HL-60/S4 treated with phorbol 12-myristate 13-acetate at 8.2 ng/mL for 4 days and 3 days (cell line): ENCODE data around the gene TPD52L1.
"Not testable (repeated sequence)": the region's sequence is repeated elsewhere in the genome, so short reads cannot be mapped to it uniquely, and the experiment has no call there.

Source experiments
- in situ Hi-C: fragments of 300-500 bp; cut with MboI; formaldehyde crosslinking; loops from 2 replicates; pipeline ENCODE4 v1.15.0; 2022; ENCODE audit warnings: low sequenced_read_pairs

The TPD52L1 gene

DNA sequence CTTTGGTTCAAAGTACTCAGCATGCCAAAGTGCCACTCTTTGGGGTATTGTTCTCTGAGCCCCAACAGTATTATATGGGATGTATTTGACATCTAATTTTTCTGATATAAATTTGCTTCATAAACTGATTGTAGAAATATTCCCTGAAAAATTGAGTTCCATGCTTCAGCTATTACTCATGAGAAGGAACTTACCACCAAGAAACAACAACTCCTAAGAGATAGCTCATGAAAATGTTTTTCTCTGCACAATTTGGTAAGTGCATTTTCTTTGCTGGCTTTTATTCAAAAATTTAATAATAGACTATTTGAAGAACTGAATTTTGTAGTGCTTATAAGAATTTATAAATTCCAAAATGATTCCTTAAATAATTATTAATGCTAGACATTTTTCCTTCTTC is 12.8 kb upstream of the TPD52L1 start:
- in situ Hi-C loops: no loop called here

DNA sequence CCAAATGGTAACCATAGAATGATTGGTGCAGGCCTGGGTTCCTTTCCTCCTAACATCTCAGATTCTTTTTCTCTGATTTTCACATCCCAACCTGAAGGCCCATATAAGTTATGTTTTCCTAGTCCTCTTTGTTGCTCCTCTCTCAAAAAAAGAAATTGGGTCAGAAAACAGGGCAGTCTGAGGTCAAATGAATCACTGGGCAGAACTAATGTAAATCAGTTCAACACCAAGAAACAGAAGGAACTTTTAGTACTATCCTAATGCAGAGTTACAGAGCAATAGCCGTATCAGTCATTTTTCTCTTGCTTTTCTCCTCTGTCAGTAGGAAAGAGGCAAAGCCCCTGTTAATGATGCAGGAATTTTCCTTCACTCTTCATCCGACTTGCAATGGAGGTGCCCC is 11.0 kb upstream of the TPD52L1 start:
- in situ Hi-C loops: no loop called here

DNA sequence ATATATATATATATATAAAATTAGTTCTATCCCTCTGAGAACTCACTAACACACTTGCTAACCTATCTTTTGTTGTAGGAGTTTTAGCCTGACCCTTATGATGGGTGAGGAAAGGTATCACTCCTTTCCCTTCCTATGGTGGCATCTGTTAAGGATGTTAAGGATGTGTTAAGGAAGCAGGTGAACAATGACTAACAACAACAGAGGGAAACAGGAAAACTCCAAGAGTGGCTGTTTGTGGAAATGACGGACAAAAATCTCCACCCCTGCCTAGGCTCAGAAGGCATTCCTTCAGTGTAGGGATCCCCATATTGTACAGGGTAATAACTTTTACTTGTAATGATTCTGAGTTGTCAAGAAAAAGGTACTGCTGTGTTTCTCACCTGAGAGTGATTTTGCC is 8.8 kb upstream of the TPD52L1 start:
- in situ Hi-C loops: no loop called here

DNA sequence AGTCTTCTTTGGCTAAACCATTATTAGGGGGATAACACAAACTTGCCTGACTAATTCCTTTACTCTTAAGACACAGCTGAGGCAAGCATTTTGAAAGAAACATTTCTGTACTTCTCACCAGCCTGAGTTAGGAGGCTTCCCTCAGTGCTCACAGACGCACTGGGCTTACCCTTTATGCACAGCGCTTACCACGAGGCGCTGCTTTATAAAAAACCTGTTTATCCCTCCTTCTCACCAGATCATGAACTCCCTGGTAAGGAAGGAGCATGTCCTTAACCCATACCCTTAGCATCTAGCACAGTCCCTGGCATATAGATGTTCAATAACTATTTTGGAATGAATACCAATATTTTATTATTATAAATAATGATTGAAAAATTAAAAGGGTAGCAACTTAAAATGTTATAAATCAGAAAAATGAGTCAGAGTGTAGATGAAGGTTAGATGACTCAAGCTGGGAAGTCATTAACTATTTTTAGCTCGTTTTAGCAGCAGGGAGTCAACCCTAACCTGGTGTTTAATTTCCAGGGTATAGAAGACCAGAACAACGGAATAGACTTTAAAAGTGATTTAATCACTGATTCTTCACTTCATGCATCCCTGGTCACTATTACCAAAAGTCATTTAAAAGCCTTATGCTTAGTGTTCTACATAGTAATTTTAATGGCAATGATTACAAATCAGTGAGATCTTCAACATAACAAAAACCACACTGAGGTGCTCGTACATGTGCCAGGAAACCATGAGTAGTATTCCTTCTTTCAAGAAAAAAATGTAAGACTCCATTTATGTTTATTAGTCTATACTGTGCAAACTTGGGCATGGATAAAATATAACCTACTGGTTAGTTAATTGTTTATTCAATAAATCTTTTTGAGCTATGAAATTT is 4.1 kb upstream of the TPD52L1 start:
- in situ Hi-C loops: no loop called here

DNA sequence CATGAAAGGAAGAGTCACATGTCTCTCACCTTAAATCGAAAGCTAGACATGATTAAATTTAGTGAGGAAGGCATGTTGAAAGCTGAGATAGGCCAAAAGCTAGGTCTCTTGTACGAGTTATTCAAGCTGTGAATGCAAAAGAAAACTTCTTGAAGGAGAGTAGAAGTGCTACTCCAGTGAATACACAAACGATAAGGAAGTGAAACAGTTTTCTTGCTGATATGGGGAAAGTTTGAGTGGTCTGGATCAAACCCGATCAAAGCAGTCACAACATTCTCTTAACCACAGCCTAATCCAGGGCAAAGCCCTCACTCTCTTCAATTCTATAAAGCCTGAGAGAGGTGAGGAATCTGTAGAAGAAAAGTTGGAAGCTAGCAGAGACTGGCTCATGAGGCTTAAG is 1.9 kb upstream of the TPD52L1 start:
- in situ Hi-C loops: no loop called here

DNA sequence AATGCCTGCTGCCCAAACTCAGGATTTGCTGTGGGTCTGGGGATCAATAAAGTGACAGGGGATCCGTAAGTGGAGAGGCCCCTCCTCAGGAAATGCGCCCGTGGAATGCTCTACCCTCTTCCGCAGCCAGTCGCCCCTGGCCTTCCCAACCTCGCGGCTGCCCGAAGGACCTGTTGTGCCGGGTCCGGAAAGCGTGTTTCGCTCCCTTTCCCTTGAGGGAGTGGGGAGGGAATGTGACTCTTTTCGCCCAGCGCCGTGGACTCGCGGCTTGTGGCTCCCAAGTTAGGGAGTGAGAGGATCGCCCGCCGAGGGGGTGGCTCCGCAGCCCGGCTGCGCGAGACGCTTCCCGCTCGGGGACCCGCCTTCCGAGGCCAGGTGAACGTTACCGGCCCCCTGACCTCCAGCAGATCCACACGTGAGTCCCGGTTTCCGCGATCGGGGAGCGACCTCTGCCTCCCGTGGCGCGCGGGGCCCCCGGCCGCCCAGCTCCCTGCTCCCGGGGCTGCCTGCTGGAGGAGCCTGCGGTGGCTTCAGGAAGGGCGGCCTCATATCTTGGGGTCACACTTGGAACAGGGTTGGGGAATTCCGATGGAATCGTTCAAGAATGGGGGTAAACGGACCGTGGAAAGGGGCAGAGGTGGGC is 666 bp downstream of the TPD52L1 start:
- in situ Hi-C loops: no loop called here

DNA sequence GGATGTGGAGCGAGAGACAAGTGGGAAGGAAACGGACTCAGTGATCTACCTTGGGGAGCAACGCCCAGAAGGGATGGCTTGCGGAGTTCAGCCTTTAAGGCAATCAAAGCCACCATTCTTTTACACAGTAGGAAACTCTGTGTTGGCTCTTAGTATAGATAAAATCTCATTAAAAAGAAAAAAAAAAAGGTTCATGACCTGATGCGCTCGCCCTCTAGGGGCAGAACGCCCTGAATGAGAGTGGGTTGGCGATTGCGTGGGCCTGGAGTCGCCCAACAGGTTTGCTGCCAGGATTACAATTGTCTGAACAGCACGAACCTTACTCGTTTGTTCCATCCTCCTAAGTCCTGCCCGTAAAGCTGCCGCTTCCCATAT is 1.2 kb downstream of the TPD52L1 start:
- in situ Hi-C loops: no loop called here

DNA sequence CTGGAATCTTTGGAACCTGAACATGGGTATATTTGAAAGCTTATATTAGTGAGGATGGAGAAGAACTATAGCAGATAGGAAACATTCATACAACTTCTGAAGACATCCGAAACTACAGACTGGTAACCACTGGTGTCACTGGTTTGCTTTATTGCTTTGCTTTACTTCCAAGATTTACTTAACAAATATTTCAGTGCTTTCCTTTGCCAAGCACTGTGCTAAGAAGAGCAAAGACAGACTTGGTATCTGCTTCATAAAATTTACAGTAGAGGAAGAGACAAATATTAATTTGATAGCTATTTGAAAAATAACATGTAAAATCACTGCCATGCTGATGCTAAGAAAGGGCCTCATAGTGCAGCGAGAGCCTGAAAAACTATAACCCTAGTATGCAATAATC is 1.8 kb downstream of the TPD52L1 start:
- in situ Hi-C loops: no loop called here

DNA sequence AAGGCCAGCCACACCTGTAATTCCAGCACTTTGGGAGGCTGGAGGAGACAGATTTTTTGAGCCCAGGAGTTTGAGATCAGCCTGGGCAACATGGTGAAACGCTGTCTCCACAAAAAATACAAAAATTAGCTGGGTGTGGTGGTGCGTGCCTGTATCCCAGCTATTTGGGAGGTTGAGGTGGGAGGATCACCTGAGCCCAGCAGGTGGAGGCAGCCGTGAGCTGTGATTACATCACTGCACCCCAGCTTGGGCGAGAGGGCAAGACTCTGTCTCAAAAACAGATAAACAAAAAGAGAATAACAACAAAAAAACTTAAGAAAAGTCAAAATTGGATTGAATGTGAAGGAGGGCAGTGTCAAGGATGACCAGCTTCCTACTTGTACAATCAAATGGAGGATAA is 2.9 kb downstream of the TPD52L1 start:
- in situ Hi-C loops: no loop called here

DNA sequence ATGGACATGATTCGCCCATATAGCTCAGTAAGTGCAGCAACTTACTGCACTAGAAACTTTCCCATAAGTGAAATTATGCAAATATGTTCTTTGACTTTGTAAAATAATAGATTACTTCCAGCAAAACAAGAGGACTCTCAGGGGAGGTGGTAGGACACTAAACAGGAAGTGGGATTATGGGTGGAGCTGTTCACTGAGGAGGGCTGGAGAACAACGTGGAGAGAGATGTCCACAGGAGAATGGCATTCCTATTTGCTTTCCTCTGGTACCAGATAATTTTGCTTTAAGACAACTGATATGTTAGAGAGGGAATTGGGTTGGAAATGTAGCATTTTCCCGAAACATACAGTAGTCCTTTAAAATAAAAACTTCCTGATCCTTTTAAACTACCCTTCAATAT is 3.7 kb downstream of the TPD52L1 start:
- in situ Hi-C loops: no loop called here

DNA sequence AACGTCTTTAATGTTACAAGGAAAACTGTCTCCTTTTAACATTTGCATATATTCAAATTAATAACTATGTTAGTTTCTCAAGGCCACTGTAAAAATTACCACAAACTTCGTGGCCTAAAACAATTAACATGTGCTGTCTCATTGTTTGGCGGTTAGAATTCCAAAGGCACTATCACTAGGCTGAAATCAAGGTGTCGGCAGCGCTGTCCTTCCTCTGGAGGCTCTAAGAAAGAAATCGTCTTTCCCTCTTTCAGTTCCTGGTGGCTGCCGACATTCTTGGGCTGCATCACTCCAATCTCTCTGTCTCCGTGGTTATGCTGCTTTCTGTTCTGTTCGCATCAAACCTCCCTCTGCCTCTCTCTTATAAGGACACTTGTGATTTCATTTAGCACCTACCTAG is 4.2 kb downstream of the TPD52L1 start:
- in situ Hi-C loops: no loop called here

DNA sequence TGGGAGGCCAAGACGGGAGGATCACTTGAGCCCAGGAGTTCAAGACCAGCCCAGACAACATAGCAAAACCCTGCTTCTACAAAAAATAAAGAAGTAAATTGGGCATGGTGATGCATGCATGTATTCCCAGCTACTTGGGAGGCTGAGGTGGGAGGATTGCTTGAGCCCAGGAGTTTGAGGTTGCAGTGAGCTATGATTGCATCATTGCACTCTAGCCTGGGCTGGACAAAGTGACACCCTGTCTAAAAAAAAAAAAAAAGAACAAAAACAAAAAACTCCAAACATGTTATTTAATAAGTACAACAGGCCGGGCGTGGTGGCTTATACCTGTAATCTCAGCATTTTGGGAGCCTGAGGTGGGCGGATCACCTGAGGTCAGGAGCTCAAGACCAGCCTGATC is 9.8 kb downstream of the TPD52L1 start:
- in situ Hi-C loops: not testable (repeated sequence)

DNA sequence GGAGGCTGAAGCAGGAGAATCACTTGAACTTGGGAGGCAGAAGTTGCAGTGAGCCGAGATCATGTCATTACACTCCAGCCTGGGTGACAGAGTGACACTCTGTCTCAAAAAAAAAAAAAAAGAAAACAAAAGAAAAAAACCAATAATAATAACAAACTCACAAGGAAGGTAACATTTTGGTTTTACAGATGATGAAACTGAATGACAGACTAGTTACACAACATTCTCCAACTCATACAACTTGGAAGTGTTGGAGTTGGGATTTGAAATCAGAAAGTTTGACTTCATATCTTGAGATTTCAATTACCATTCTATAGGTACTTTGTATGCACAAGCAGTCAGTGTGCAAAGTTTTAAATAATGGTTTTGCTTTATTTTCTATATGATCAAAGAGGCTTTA is 10.2 kb downstream of the TPD52L1 start:
- in situ Hi-C loops: no loop called here

DNA sequence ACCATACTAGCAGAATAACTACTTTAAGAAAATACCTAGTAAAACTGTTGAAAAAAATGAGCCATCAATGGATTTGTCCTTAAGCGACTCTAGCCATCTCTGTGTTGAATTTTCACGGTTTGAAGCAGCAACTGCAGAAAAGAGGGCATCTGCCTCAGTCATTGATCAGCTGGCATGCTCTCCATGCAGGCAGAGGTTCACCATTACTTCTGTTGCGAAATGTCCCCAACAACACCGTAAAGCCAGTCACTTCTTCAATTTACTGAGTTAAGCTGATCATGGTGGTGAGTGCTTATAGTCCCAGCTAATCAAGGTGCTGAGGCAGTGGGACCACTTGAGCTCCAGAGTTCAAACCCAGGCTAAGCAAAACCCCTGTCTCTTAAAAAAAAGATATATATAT is 11.1 kb downstream of the TPD52L1 start:
- in situ Hi-C loops: no loop called here

DNA sequence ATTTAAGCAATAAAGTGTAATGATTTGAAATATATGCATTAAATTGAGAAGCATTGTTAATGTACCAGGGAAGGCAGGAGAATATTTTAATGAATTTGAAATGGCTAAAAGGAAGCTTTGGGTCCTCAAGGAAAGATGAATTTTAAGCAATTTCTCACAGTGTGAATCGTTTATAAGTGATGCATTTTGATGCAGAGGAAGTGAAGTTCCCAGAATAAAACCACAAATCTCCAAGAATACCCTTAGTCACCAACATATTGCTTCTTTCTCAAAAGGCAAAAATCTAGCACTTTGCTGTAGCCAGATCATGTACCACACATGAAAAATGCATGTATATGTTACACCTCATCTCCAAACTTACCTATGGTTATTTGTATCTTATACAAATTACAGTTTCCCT is 11.7 kb downstream of the TPD52L1 start:
- in situ Hi-C loops: no loop called here

DNA sequence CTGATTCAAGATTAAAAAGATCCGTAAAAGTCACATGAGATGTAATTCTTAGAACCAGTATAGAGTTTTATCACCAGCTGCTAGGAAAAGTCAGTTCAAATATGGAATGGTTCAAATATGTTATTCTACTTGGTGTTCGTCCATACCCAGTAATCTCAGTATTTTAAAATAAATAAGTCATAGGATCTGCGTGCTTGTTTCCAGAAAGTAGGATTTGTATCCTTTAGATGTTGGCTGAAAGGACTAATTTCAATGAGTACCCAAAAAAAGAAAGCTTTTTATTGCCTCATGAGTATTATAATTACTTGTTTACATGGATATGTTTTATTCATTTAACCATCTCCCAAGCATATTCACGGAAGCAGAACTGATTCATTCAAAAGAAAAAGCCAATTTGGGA is 12.2 kb downstream of the TPD52L1 start:
- in situ Hi-C loops: no loop called here

DNA sequence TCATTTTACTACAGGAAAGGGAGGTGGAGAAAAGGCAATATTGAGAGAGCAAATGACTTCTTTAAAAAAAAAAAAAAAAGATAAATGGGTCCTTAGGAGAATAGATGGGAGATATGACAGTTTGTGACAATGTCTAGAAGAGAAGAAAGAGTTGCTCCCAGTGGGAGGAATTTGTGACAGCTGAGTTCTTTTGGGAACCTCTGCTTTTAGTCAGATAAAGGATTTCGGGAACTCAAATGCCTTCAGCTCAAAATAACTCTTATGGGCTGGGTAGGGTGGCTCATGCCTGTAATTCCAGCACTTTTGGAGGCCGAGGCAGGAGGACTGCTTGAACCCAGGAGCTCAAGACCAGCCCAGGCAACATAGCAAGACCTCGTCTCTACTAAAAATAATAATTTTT is 13.1 kb downstream of the TPD52L1 start:
- in situ Hi-C loops: no loop called here

DNA sequence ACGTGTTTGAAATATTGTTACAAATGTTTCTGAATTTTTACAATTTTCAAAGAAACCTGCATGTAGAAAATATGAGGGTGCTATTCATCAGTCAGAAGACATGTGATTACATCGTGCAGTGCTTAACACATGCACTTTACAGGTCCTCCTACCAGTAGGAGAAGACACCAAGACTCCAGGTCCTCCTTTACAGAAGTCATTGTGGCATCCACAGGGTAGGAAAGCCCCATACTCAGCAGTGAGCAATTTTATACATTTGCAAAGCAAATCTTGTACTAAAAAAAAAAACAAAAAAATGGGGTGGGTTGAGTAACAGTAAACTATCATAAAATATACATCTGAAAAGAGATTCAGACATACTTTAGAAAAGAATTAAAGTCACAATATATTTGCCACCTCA is 14.0 kb downstream of the TPD52L1 start:
- in situ Hi-C loops: no loop called here

DNA sequence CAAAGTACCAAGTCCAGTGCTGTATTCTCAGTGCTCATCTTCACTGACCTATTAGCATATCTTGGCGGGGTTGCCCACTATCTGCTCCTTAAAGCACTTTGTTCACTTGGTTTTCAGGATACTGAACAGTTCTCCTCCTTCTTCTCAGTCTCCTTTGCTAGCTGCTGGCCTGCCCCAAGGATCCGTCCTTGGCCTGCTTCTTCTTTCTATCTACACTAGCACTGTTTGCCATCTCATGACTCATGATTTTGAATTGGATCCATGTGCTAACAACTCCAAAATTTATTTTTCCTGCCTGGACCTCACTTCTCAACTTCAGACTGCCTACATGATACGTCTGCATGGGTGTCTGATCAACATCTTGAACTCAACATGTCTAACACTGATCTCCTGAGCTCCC is 15.5 kb downstream of the TPD52L1 start:
- in situ Hi-C loops: no loop called here

DNA sequence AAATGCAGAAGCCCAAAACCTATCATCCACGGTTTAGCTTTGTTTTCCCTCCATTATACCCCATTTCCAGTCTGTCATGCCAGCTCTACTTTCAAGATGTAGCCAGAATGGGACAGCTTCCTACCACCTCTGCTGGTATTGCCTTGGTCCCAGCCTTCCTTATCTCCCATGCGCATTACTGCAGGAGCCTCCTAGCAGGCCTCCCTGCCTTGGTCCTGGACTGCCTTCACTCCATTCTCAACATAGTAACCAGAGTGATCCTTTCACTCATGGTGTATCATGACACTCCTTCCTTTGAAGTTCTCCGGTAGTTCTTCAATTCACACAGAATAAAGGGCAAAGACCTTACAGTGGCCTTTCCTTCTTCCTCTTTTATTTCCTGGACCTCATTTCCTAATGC is 15.9 kb downstream of the TPD52L1 start:
- in situ Hi-C loops: no loop called here

DNA sequence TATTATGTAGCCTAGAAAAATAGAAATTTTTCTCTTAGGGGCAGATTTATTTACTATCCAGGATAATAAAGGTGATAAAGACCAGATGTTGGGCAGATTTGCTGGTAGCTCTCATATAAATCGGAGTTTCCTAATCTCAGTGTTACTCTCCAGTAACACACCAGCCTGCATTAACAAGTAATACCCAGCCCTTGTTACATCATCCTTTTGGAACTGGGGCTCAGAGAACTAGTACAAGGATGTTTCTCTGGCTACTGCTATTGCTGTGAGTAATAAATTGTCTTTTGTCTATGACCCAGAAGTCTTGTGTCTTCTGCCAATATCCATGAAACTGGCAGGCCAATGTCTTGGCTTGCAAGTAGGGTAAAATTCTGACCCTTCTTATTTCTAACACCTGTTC is 16.8 kb downstream of the TPD52L1 start:
- in situ Hi-C loops: no loop called here

DNA sequence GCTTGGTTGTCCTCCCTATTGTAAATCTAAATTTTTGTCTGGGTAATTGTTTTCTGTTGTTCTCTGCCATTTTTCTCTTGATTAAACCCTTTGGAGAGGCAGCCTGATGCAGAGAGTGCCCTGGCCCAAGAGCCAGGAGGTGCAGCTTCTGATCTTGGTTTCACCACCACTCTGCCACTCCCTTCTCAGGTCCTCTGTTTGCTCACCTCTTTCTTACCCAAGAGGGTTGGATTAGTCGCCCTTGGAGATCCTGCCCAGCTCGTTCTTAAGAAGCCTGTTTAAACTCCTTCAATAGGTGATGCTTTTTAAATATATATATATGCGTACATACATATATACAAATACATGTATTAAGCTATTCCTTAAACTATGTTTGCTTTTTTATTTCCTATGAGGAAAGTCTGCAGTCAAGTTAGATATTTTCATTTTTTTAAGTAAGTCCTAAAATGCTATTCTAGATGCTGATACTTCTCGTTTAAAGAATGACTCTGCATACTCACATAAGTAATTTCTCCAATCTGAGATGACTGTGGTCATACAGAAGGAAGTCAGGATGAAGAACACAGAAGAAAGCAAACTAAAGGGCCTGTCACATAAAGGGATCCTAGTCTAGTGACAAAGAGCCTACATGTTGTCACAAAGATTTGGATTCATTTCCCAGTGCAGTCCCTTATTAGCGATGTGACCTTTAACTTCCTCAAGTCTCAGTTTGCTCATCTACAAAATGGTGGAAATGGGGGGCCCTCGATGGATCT is 19.9 kb downstream of the TPD52L1 start:
- in situ Hi-C loops: no loop called here
